ENCODE data around the gene TINAG. TPM values are rescaled to one million over a fixed set of nuclear protein-coding genes. Genes with fewer than 3 reads are reported as not detected.

The TINAG gene
- total and polyA plus RNA-seq, 2 of the 13 experiments (the other 11 are each of a cell fraction or from before 2014, with no cell fraction given) = 0.08 to 0.15 TPM

DNA sequence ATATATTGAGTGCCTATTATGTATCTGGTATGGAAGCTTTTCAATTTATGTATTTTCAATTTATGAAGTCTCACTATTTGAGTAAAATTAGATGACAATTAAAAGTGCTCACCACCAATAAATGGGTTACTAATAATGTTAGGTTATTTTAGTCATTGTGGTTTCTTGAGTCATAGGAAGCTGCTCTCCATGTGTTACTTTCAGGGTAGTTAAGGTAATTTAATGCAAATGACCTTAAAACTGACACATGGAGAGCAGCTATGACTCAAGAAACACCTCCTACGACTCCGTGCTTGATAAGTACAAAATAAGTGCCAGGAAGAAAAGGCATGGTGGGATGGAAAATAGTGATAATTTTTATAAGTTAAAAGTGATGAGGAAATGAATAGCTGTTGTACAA, 16.5 kb upstream of the TINAG start:
- H3K4me3 ChIP-seq (replicated peaks in 1 of 3; ENCODE audit: insufficient read depth in 1 of 3, low read depth in 2 of 3, low read length in 3 of 3) = no peak overlapping the region
- no TSS peak for BruUV-seq (replicated peaks)
- no peaks in the 10 kb centered on the region for H3K9me3 ChIP-seq (ENCODE audit: low read length)
- ChIA-PET CTCF (ENCODE audit: low intra/inter-chr PET ratio, low total read pairs) (no interaction called here), POLR2A (no interaction called here)
- 0% methylated on average over 2 of the region's 2 CpGs for WGBS (ENCODE audit: low lambda C conversion rate)
- no peaks in the 10 kb centered on the region for H3K79me2 ChIP-seq (ENCODE audit: insufficient read depth, low read length)
- FAIRE-seq = no peak
- no peaks in the 10 kb centered on the region for H4K20me1 ChIP-seq (ENCODE audit: insufficient read depth, low read length)
- no peaks in the 10 kb centered on the region for H3K4me1 ChIP-seq (ENCODE audit: insufficient read depth, low read length)
- in situ Hi-C loops (cut with HindIII; ENCODE audit: extremely low pct_ligation_motif_present, low pct_unique_long_range_greater_than_20kb) (no loop called here), intact Hi-C loops (cut with micrococcal nuclease; ENCODE audit: unreplicated experiment) (no loop called here)
- no peak overlapping the region for H3K4me2 ChIP-seq (ENCODE audit: low read depth, low read length)
- ATAC-seq = no peak
- H2AFZ ChIP-seq (ENCODE audit: low read length) = no peak overlapping the region
- H3K27ac ChIP-seq (ENCODE audit: extremely low read length, insufficient read depth, low read length) = no peak overlapping the region
- H3K27me3 ChIP-seq (ENCODE audit: control insufficient read depth in 1 of 2, insufficient read depth in 2 of 2, low read length in 2 of 2) = no peaks in the 10 kb centered on the region
- no peaks in the 10 kb centered on the region for H3K36me3 ChIP-seq (replicated peaks in 1 of 2; ENCODE audit: control insufficient read depth in 1 of 2, insufficient read depth in 2 of 2, low read length in 2 of 2)
- DNase-seq (ENCODE audit: low spot score) = no peak
- no peak overlapping the region for H3K9ac ChIP-seq (ENCODE audit: insufficient read depth, low read depth, low read length)
- TF ChIP-seq DNMT3B (CRISPR knock-in tag; conservative IDR thresholded peaks at IDR 0.05) (no peak), EZH2 (conservative IDR thresholded peaks at IDR 0.05; ENCODE audit: low read depth, low read length) (no peak), STAT5B (CRISPR knock-in tag; IDR thresholded peaks at IDR 0.05) (no peak), ELF3 (CRISPR knock-in tag; IDR thresholded peaks at IDR 0.05) (no peak), ZNF556 (CRISPR knock-in tag; IDR thresholded peaks at IDR 0.05; ENCODE audit: borderline replicate concordance) (no peak), HOXA3 (CRISPR knock-in tag; IDR thresholded peaks at IDR 0.05) (no peak), TAF15 (IDR thresholded peaks at IDR 0.05; ENCODE audit: low read depth, low read length, poor library complexity, severe bottlenecking) (no peak), PRDM4 (CRISPR knock-in tag; IDR thresholded peaks at IDR 0.05; ENCODE audit: borderline replicate concordance) (no peak), ZSCAN21 (CRISPR knock-in tag; IDR thresholded peaks at IDR 0.05; ENCODE audit: borderline replicate concordance) (no peak), ELF4 (CRISPR knock-in tag; IDR thresholded peaks at IDR 0.05; ENCODE audit: borderline replicate concordance) (no peak), CEBPG (CRISPR knock-in tag; IDR thresholded peaks at IDR 0.05) (no peak), ZNF557 (CRISPR knock-in tag; IDR thresholded peaks at IDR 0.05) (no peak), SMARCE1 (IDR thresholded peaks at IDR 0.05; ENCODE audit: borderline replicate concordance) (no peak), NFYC (CRISPR knock-in tag; IDR thresholded peaks at IDR 0.05) (no peak)
- TF ChIP-seq, protein P1, sequence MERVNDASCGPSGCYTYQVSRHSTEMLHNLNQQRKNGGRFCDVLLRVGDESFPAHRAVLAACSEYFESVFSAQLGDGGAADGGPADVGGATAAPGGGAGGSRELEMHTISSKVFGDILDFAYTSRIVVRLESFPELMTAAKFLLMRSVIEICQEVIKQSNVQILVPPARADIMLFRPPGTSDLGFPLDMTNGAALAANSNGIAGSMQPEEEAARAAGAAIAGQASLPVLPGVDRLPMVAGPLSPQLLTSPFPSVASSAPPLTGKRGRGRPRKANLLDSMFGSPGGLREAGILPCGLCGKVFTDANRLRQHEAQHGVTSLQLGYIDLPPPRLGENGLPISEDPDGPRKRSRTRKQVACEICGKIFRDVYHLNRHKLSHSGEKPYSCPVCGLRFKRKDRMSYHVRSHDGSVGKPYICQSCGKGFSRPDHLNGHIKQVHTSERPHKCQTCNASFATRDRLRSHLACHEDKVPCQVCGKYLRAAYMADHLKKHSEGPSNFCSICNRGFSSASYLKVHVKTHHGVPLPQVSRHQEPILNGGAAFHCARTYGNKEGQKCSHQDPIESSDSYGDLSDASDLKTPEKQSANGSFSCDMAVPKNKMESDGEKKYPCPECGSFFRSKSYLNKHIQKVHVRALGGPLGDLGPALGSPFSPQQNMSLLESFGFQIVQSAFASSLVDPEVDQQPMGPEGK (CRISPR knock-in tag; IDR thresholded peaks at IDR 0.05) = no peak
- TF ChIP-seq, protein P2, sequence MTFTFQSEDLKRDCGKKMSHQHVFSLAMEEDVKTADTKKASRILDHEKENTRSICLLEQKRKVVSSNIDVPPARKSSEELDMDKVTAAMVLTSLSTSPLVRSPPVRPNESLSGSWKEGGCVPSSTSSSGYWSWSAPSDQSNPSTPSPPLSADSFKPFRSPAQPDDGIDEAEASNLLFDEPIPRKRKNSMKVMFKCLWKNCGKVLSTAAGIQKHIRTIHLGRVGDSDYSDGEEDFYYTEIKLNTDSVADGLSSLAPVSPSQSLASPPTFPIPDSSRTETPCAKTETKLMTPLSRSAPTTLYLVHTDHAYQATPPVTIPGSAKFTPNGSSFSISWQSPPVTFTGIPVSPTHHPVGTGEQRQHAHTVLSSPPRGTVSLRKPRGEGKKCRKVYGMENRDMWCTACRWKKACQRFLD (CRISPR knock-in tag; IDR thresholded peaks at IDR 0.05; ENCODE audit: borderline replicate concordance) = no peak
- TF ChIP-seq, protein P3, sequence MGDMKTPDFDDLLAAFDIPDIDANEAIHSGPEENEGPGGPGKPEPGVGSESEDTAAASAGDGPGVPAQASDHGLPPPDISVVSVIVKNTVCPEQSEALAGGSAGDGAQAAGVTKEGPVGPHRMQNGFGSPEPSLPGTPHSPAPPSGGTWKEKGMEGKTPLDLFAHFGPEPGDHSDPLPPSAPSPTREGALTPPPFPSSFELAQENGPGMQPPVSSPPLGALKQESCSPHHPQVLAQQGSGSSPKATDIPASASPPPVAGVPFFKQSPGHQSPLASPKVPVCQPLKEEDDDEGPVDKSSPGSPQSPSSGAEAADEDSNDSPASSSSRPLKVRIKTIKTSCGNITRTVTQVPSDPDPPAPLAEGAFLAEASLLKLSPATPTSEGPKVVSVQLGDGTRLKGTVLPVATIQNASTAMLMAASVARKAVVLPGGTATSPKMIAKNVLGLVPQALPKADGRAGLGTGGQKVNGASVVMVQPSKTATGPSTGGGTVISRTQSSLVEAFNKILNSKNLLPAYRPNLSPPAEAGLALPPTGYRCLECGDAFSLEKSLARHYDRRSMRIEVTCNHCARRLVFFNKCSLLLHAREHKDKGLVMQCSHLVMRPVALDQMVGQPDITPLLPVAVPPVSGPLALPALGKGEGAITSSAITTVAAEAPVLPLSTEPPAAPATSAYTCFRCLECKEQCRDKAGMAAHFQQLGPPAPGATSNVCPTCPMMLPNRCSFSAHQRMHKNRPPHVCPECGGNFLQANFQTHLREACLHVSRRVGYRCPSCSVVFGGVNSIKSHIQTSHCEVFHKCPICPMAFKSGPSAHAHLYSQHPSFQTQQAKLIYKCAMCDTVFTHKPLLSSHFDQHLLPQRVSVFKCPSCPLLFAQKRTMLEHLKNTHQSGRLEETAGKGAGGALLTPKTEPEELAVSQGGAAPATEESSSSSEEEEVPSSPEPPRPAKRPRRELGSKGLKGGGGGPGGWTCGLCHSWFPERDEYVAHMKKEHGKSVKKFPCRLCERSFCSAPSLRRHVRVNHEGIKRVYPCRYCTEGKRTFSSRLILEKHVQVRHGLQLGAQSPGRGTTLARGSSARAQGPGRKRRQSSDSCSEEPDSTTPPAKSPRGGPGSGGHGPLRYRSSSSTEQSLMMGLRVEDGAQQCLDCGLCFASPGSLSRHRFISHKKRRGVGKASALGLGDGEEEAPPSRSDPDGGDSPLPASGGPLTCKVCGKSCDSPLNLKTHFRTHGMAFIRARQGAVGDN (CRISPR knock-in tag; IDR thresholded peaks at IDR 0.05) = no peak
